Loucy (cell line): ENCODE results near the gene PPP1R12B.
"Not testable (repeated sequence)": the region's sequence is repeated elsewhere in the genome, so short reads cannot be mapped to it uniquely, and the experiment has no call there.

Experiments used
- H2AFZ ChIP-seq: fragments of 200-600 bp; sonication (generic); 2 replicates; pipeline ENCODE4 v1.6.0; 2016; ENCODE audit warnings: antibody characterized with exemption, mild to moderate bottlenecking, low read length, moderate library complexity
- H3F3A ChIP-seq: fragments of 200-600 bp; 2 replicates; pipeline ENCODE4 v1.6.0; 2016; ENCODE audit warnings: antibody characterized with exemption, low read depth, mild to moderate bottlenecking
- H3K27me3 ChIP-seq: fragments of 200-600 bp; sonication (generic); 2 replicates; pipeline ENCODE4 v1.6.1; 2014; ENCODE audit warnings: low read length, mild to moderate bottlenecking; ENCODE audit not compliant: insufficient read depth, poor library complexity, severe bottlenecking
- H3K36me3 ChIP-seq: fragments of 200-600 bp; sonication (generic); 2 replicates; pipeline ENCODE4 v1.6.1; 2016; ENCODE audit warnings: low read length; ENCODE audit not compliant: insufficient read depth
- H3K4me1 ChIP-seq: fragments of 200-600 bp; sonication (generic); 2 replicates; pipeline ENCODE4 v1.5.1; 2014; ENCODE audit warnings: low read length, mild to moderate bottlenecking; ENCODE audit not compliant: insufficient read depth, poor library complexity, severe bottlenecking
- H3K4me2 ChIP-seq: fragments of 200-600 bp; sonication (generic); 2 replicates; pipeline ENCODE4 v1.6.0; 2014; ENCODE audit warnings: antibody characterized with exemption, low read length, low read depth, mild to moderate bottlenecking; ENCODE audit not compliant: poor library complexity, severe bottlenecking
- H3K4me3 ChIP-seq: fragments of 200-600 bp; sonication (generic); 2 replicates; pipeline ENCODE4 v1.5.1; 2014; ENCODE audit warnings: low read length, mild to moderate bottlenecking, mixed read lengths; ENCODE audit not compliant: poor library complexity, severe bottlenecking
- H3K79me2 ChIP-seq: fragments of 200-600 bp; sonication (generic); 2 replicates; pipeline ENCODE4 v1.6.1; 2014; ENCODE audit warnings: low read length; ENCODE audit not compliant: insufficient read depth
- H3K9ac ChIP-seq: fragments of 200-600 bp; sonication (generic); 2 replicates; pipeline ENCODE4 v1.6.0; 2014; ENCODE audit warnings: mild to moderate bottlenecking, low read depth, low read length, moderate library complexity; ENCODE audit not compliant: poor library complexity, severe bottlenecking
- H3K9me2 ChIP-seq: fragments of 200-600 bp; sonication (generic); replicated peaks from 2 replicates; pipeline ENCODE4 v1.6.1; 2016; ENCODE audit warnings: low read depth, low read length, mixed read lengths
- H3K9me3 ChIP-seq: fragments of 200-600 bp; sonication (generic); 2 replicates; pipeline ENCODE4 v1.6.1; 2014; ENCODE audit warnings: mild to moderate bottlenecking, antibody characterized with exemption, low read length, low read depth; ENCODE audit not compliant: insufficient read depth
- H4K20me1 ChIP-seq: fragments of 200-600 bp; sonication (generic); 2 replicates; pipeline ENCODE4 v1.6.0; 2014; ENCODE audit warnings: antibody characterized with exemption, low read length, mild to moderate bottlenecking; ENCODE audit not compliant: insufficient read depth, poor library complexity, severe bottlenecking
- EZH2phosphoT487 ChIP-seq: fragments of 200-600 bp; IDR thresholded peaks from 2 replicates; pipeline ENCODE4 v1.6.1; 2018; ENCODE audit warnings: antibody characterized with exemption, mild to moderate bottlenecking, moderate library complexity, borderline replicate concordance
- TF ChIP-seq, protein P1 (sequence below): fragments of 200-600 bp; sonication (generic); conservative IDR thresholded peaks from 2 replicates; pipeline ENCODE4 v1.5.1; 2014; ENCODE audit warnings: mild to moderate bottlenecking, antibody characterized with exemption, low read length

Gene PPP1R12B

GRCh38 chr1:202551683-202552082 lies 203.2 kb downstream of the PPP1R12B start:
- Histone ChIP-seq H2AFZ (no peak overlapping the region), H3K4me2 (no peak overlapping the region), H3F3A (no peaks in the 10 kb centered on the region), H3K27me3 (no peaks in the 10 kb centered on the region), H3K9ac (no peak overlapping the region), H3K79me2 (no peaks in the 10 kb centered on the region), H3K4me1 (peaks cover 17% of the 10 kb centered on the region), H3K9me2 (no peaks in the 10 kb centered on the region), H3K9me3 (no peaks in the 10 kb centered on the region), H4K20me1 (no peaks in the 10 kb centered on the region), H3K4me3 (no peak overlapping the region), H3K36me3 (no peaks in the 10 kb centered on the region)
- no peak for TF ChIP-seq EZH2phosphoT487
- TF ChIP-seq, protein P1, sequence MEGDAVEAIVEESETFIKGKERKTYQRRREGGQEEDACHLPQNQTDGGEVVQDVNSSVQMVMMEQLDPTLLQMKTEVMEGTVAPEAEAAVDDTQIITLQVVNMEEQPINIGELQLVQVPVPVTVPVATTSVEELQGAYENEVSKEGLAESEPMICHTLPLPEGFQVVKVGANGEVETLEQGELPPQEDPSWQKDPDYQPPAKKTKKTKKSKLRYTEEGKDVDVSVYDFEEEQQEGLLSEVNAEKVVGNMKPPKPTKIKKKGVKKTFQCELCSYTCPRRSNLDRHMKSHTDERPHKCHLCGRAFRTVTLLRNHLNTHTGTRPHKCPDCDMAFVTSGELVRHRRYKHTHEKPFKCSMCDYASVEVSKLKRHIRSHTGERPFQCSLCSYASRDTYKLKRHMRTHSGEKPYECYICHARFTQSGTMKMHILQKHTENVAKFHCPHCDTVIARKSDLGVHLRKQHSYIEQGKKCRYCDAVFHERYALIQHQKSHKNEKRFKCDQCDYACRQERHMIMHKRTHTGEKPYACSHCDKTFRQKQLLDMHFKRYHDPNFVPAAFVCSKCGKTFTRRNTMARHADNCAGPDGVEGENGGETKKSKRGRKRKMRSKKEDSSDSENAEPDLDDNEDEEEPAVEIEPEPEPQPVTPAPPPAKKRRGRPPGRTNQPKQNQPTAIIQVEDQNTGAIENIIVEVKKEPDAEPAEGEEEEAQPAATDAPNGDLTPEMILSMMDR, result no peak

GRCh38 chr1:202552615-202553014 lies 204.1 kb downstream of the PPP1R12B start:
- H3K4me3 ChIP-seq, H3K9ac ChIP-seq, H4K20me1 ChIP-seq, H3K9me2 ChIP-seq, H3K27me3 ChIP-seq, H3K9me3 ChIP-seq, H3K4me2 ChIP-seq, H2AFZ ChIP-seq, H3K36me3 ChIP-seq, H3K79me2 ChIP-seq, H3F3A ChIP-seq: not testable (repeated sequence)
- H3K4me1 ChIP-seq, result peaks cover 16% of the 10 kb centered on the region

GRCh38 chr1:202553078-202553477 lies 204.6 kb downstream of the PPP1R12B start:
- H2AFZ ChIP-seq, H3K9me3 ChIP-seq, H3K4me3 ChIP-seq, H3K79me2 ChIP-seq, H3K9me2 ChIP-seq, H3F3A ChIP-seq, H4K20me1 ChIP-seq, H3K27me3 ChIP-seq, H3K9ac ChIP-seq, H3K36me3 ChIP-seq: not testable (repeated sequence)
- Histone ChIP-seq H3K4me1 (peaks cover 16% of the 10 kb centered on the region), H3K4me2 (peak overlapping the region; percentile 41)

- Histone ChIP-seq H3K27me3 (no peaks in the 10 kb centered on the region), H3K4me2 (peak overlapping the region; percentile 41), H3F3A (no peaks in the 10 kb centered on the region), H3K9me2 (no peaks in the 10 kb centered on the region), H4K20me1 (no peaks in the 10 kb centered on the region), H3K36me3 (no peaks in the 10 kb centered on the region), H3K79me2 (no peaks in the 10 kb centered on the region), H2AFZ (no peak overlapping the region), H3K4me1 (peaks cover 16% of the 10 kb centered on the region), H3K9ac (no peak overlapping the region), H3K9me3 (no peaks in the 10 kb centered on the region), H3K4me3 (no peak overlapping the region)
- no peak for TF ChIP-seq EZH2phosphoT487
- TF ChIP-seq, protein P1, result no peak
These were observed 205.1 kb downstream of the PPP1R12B start for GRCh38 chr1:202553560-202554038.

GRCh38 chr1:202554619-202555018 lies 206.1 kb downstream of the PPP1R12B start:
- not testable (repeated sequence) for H3K4me3 ChIP-seq, H2AFZ ChIP-seq, H3K27me3 ChIP-seq, H3K4me2 ChIP-seq, H3K9ac ChIP-seq, H3K79me2 ChIP-seq, H3K36me3 ChIP-seq, H3K9me3 ChIP-seq, H3K9me2 ChIP-seq, H3F3A ChIP-seq, H4K20me1 ChIP-seq
- peaks cover 16% of the 10 kb centered on the region for H3K4me1 ChIP-seq

- H3F3A ChIP-seq, H2AFZ ChIP-seq, H3K27me3 ChIP-seq, H3K9me3 ChIP-seq, H3K4me2 ChIP-seq, H3K9me2 ChIP-seq, H3K4me3 ChIP-seq, H3K9ac ChIP-seq, H3K79me2 ChIP-seq, H4K20me1 ChIP-seq, H3K36me3 ChIP-seq: not testable (repeated sequence)
- peaks cover 16% of the 10 kb centered on the region for H3K4me1 ChIP-seq
These were observed 207.5 kb downstream of the PPP1R12B start for GRCh38 chr1:202556037-202556436.
